Erythroblast (primary cell): ENCODE measurements around the gene RHEX.

Experiments
- GATA1 ChIP-seq: IDR thresholded peaks from 2 replicates; pipeline ENCODE4 v1.6.1; 2011; ENCODE audit warnings: low read depth, mild to moderate bottlenecking, control low read depth, low read length, moderate library complexity
- POLR2A ChIP-seq: IDR thresholded peaks from 2 replicates; pipeline ENCODE4 v1.6.1; 2011; ENCODE audit warnings: mild to moderate bottlenecking, low read length

- TF ChIP-seq POLR2A (no peak), GATA1 (no peak)
Observed at GRCh38 chr1:206120406-206120805, 67.4 kb downstream of the RHEX start.
